ENCODE measurements around the gene RARRES1. TPM values are rescaled to one million over a fixed set of nuclear protein-coding genes. Genes with fewer than 3 reads are reported as not detected.

RARRES1 gene
- total RNA-seq, 1 experiment from 2014 or later = 0.35 TPM

- Mint-ChIP-seq H3K36me3 (peaks cover 2% of the 10 kb centered on the region; the same call in 1 of the 2 replicates), H3K27me3 (ENCODE audit: low read depth) (no peaks in the 10 kb centered on the region), H3K27ac (no peak overlapping the region), H3K4me1 (0 out of 2 replicates have a peak, but pooled peaks cover 5% of the 10 kb centered on the region), H3K9me3 (no peaks in the 10 kb centered on the region), H3K4me3 (no peak overlapping the region)
- ChIA-PET CTCF (interaction anchor here (0.5 to 1.7 kb wide), 3 partner anchors 56 to 93 kb away, joined by 3 to 4 read pairs (median 3); partner anchors contain the start of gene GFM1), POLR2A (no interaction called here)
- TF ChIP-seq HMGXB4 (CRISPR knock-in tag; IDR thresholded peaks at IDR 0.05) (no peak), ATF3 (CRISPR knock-in tag; conservative IDR thresholded peaks at IDR 0.05) (no peak), NFATC4 (CRISPR knock-in tag; IDR thresholded peaks at IDR 0.05) (no peak), ZNF219 (CRISPR knock-in tag; IDR thresholded peaks at IDR 0.05; ENCODE audit: borderline replicate concordance) (no peak), NR3C1 (CRISPR knock-in tag; conservative IDR thresholded peaks at IDR 0.05; ENCODE audit: low read depth) (no peak), MLX (CRISPR knock-in tag; IDR thresholded peaks at IDR 0.05) (no peak), ETV6 (CRISPR knock-in tag; IDR thresholded peaks at IDR 0.05) (no peak), ZNF263 (CRISPR knock-in tag; IDR thresholded peaks at IDR 0.05; ENCODE audit: low read depth) (no peak), TEAD4 (CRISPR knock-in tag; IDR thresholded peaks at IDR 0.05) (no peak), ZNF138 (CRISPR knock-in tag; conservative IDR thresholded peaks at IDR 0.05) (no peak), ZNF317 (CRISPR knock-in tag; IDR thresholded peaks at IDR 0.05; ENCODE audit: borderline replicate concordance, low read depth) (no peak), CDX4 (CRISPR knock-in tag; IDR thresholded peaks at IDR 0.05; ENCODE audit: borderline replicate concordance) (no peak), NR2C2 (CRISPR knock-in tag; IDR thresholded peaks at IDR 0.05) (no peak), ZNF396 (CRISPR knock-in tag; IDR thresholded peaks at IDR 0.05; ENCODE audit: borderline replicate concordance) (no peak), SP1 (CRISPR knock-in tag; conservative IDR thresholded peaks at IDR 0.05) (no peak), SMAD4 (CRISPR knock-in tag; IDR thresholded peaks at IDR 0.05) (no peak)
- ATAC-seq (no peak), DNase-seq (ENCODE audit: low spot score) (no peak)
Observed at GRCh38 chr3:158700559-158700958, 31.7 kb downstream of the RARRES1 start.

- POLR2A ChIA-PET = no interaction called here
- H3K27ac Mint-ChIP-seq = no peak overlapping the region
- H3K4me3 Mint-ChIP-seq = no peak overlapping the region
- H3K27me3 Mint-ChIP-seq (ENCODE audit: low read depth) = no peaks in the 10 kb centered on the region
- CTCF ChIA-PET = interaction anchor here (0.7 kb wide), 1 partner anchor 31 kb away, joined by 4 read pairs; no protein-coding TSS in a partner anchor
- no peak for DNase-seq (ENCODE audit: low spot score)
- H3K4me1 Mint-ChIP-seq = 0 out of 2 replicates have a peak, but pooled peaks cover 5% of the 10 kb centered on the region
- no peak for ATAC-seq
- H3K36me3 Mint-ChIP-seq = peaks cover 16% of the 10 kb centered on the region
- peaks cover 4% of the 10 kb centered on the region; the same call in 1 of the 2 replicates for H3K9me3 Mint-ChIP-seq
- TF ChIP-seq OVOL2 (CRISPR knock-in tag; IDR thresholded peaks at IDR 0.05; ENCODE audit: borderline replicate concordance) (no peak), ZNF512 (CRISPR knock-in tag; IDR thresholded peaks at IDR 0.05; ENCODE audit: borderline replicate concordance) (no peak), SOX15 (CRISPR knock-in tag; IDR thresholded peaks at IDR 0.05) (no peak), E2F5 (CRISPR knock-in tag; IDR thresholded peaks at IDR 0.05) (no peak), ZNF263 (CRISPR knock-in tag; IDR thresholded peaks at IDR 0.05; ENCODE audit: low read depth) (no peak), JUN (CRISPR knock-in tag; IDR thresholded peaks at IDR 0.05) (no peak), ZBTB43 (CRISPR knock-in tag; IDR thresholded peaks at IDR 0.05) (no peak), MXD4 (CRISPR knock-in tag; IDR thresholded peaks at IDR 0.05; ENCODE audit: borderline replicate concordance) (no peak), ZNF219 (CRISPR knock-in tag; IDR thresholded peaks at IDR 0.05; ENCODE audit: borderline replicate concordance) (no peak), ESRRA (CRISPR knock-in tag; IDR thresholded peaks at IDR 0.05; ENCODE audit: borderline replicate concordance) (no peak), MYBL2 (CRISPR knock-in tag; IDR thresholded peaks at IDR 0.05) (no peak), ATF2 (CRISPR knock-in tag; IDR thresholded peaks at IDR 0.05; ENCODE audit: borderline replicate concordance, low read depth) (no peak)
Observed at GRCh38 chr3:158696618-158697017, 35.6 kb downstream of the RARRES1 start.
